Stomach smooth muscle (tissue), 2 donors: Measurements from ENCODE around the gene SYS1.
A peak's percentile ranks its signal among the peaks of the same experiment; 100 is the strongest.

ENCODE experiments used
- H3K27ac ChIP-seq: one replicate; pipeline ENCODE4 v1.7.0; 2013; ENCODE audit warnings: mild to moderate bottlenecking, low read length, inconsistent platforms
- H3K27me3 ChIP-seq, 2 donors: one replicate each; pipeline ENCODE4 v1.7.0; 2013; ENCODE audit warnings: low read length in 2 of 2; ENCODE audit not compliant: insufficient read depth in 2 of 2, control insufficient read depth in 1 of 2
- H3K36me3 ChIP-seq, 2 donors: one replicate each; pipeline ENCODE4 v1.7.0; 2013; ENCODE audit warnings: low read length in 2 of 2; ENCODE audit not compliant: control insufficient read depth in 2 of 2, insufficient read depth in 2 of 2
- H3K4me1 ChIP-seq: one replicate; pipeline ENCODE4 v1.7.0; 2013; ENCODE audit warnings: low read length; ENCODE audit not compliant: control insufficient read depth, insufficient read depth
- H3K4me3 ChIP-seq, 2 donors: one replicate each; pipeline ENCODE4 v1.7.0; 2013; ENCODE audit warnings: low read length in 2 of 2
- H3K9ac ChIP-seq, 2 donors: one replicate each; pipeline ENCODE4 v1.7.0; 2013; ENCODE audit warnings: low read length in 2 of 2, mild to moderate bottlenecking in 1 of 2
- H3K9me3 ChIP-seq, 2 donors: one replicate each; pipeline ENCODE4 v1.7.0; 2013; ENCODE audit warnings: low read length in 2 of 2; ENCODE audit not compliant: control insufficient read depth in 2 of 2
- donor health status: healthy.
- donor health status: Pancreatic carcinoma.

Gene SYS1

DNA sequence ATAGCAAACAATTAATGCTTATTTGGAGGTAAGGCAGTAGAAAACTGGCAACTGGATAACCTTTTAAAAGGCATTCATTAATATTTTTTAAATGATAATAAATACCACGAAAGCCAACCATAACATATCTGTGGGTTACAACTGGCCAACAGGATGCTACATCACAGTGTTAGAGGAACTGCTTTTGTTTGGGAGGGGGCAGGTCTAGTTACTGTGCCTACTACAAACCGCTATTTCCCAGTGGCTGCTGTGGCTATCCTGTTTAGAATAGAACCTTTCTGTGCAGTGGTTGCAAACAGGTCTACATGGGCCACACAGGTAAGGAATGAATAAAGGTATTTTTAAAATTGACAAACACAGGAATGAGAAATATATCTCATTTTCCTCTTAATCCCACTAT lies 54.0 kb downstream of the SYS1 start:
- peak overlapping the region; percentile 91 to 99 for H3K4me3 ChIP-seq
- H3K9ac ChIP-seq = peak overlapping the region in 1 of 2 donors; percentile 86
- peaks cover 27% of the 10 kb centered on the region for H3K4me1 ChIP-seq
- no peak overlapping the region for H3K27ac ChIP-seq
- peaks cover 21 to 34% of the 10 kb centered on the region in 2 donors for H3K36me3 ChIP-seq
- no peaks in the 10 kb centered on the region for H3K27me3 ChIP-seq
- H3K9me3 ChIP-seq = no peaks in the 10 kb centered on the region
